ENCODE results near the gene VIL1.

DNA sequence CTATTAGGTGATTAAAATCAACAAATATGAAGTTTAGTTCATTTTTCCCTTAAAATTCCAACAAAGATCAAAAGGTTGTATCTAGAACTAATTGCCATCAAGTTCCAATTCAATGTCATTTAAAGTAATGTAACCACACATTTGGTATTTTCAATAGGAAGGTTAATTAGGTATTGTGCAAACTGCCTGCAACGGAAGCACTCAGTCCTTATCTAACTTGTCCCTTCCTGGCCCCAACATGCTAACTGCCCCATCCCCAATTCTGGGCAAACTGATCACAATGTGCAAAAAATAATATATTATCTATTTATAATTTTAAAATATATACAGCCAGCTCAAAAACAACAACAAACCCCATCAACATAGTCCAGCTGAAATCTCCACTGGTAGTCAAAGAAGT, 33.2 kb downstream of the VIL1 start:
- no peak for TF ChIP-seq ZNF565 (CRISPR knock-in tag; conservative IDR thresholded peaks at IDR 0.05; ENCODE audit: low read depth)
- no peak for TF ChIP-seq PPARA (CRISPR knock-in tag; IDR thresholded peaks at IDR 0.05; ENCODE audit: borderline replicate concordance)
- TF ChIP-seq BACH2 (CRISPR knock-in tag; IDR thresholded peaks at IDR 0.05; ENCODE audit: borderline replicate concordance), result no peak
- TF ChIP-seq RARB (CRISPR knock-in tag; IDR thresholded peaks at IDR 0.05), result no peak
- TF ChIP-seq, protein P1, sequence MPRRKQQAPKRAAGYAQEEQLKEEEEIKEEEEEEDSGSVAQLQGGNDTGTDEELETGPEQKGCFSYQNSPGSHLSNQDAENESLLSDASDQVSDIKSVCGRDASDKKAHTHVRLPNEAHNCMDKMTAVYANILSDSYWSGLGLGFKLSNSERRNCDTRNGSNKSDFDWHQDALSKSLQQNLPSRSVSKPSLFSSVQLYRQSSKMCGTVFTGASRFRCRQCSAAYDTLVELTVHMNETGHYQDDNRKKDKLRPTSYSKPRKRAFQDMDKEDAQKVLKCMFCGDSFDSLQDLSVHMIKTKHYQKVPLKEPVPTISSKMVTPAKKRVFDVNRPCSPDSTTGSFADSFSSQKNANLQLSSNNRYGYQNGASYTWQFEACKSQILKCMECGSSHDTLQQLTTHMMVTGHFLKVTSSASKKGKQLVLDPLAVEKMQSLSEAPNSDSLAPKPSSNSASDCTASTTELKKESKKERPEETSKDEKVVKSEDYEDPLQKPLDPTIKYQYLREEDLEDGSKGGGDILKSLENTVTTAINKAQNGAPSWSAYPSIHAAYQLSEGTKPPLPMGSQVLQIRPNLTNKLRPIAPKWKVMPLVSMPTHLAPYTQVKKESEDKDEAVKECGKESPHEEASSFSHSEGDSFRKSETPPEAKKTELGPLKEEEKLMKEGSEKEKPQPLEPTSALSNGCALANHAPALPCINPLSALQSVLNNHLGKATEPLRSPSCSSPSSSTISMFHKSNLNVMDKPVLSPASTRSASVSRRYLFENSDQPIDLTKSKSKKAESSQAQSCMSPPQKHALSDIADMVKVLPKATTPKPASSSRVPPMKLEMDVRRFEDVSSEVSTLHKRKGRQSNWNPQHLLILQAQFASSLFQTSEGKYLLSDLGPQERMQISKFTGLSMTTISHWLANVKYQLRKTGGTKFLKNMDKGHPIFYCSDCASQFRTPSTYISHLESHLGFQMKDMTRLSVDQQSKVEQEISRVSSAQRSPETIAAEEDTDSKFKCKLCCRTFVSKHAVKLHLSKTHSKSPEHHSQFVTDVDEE (CRISPR knock-in tag; IDR thresholded peaks at IDR 0.05), result no peak
- no peak for TF ChIP-seq TCF4 (CRISPR knock-in tag; IDR thresholded peaks at IDR 0.05; ENCODE audit: borderline replicate concordance)
- no peak for TF ChIP-seq ARNTL (CRISPR knock-in tag; IDR thresholded peaks at IDR 0.05; ENCODE audit: borderline replicate concordance, low read depth)
